Glomerular visceral epithelial cell (primary cell): ENCODE data around the gene CELSR3.

Source experiments
- DNase-seq: peaks from one replicate; pipeline ENCODE4 v3.0.0-alpha.2; 2016; ENCODE audit errors: extremely low spot score

Gene CELSR3

GRCh38 chr3:48662753-48663488 lies at the start of gene CELSR3:
Gene CELSR3, minus strand, starts transcription at chr3:48662886. Its CDS starts 252 bp downstream, at chr3:48662634.
- peak; percentile 85 for DNase-seq

- DNase-seq: no peak
These were observed 49.0 kb upstream of the CELSR3 start for GRCh38 chr3:48711727-48712126.

- peak; percentile 76 for DNase-seq
These were observed 46.4 kb upstream of the CELSR3 start for GRCh38 chr3:48709051-48709461.

GRCh38 chr3:48708481-48708889 lies 45.8 kb upstream of the CELSR3 start:
- no peak for DNase-seq

- no peak for DNase-seq
These were observed 44.5 kb upstream of the CELSR3 start for GRCh38 chr3:48707157-48707556.

GRCh38 chr3:48702320-48702920 lies 39.7 kb upstream of the CELSR3 start:
- DNase-seq: no peak

- no peak for DNase-seq
These were observed 38.2 kb upstream of the CELSR3 start for GRCh38 chr3:48700731-48701405.

- DNase-seq: no peak
These were observed 36.2 kb upstream of the CELSR3 start for GRCh38 chr3:48698891-48699290.

- no peak for DNase-seq
These were observed 35.3 kb upstream of the CELSR3 start for GRCh38 chr3:48697952-48698351.

- DNase-seq: no peak
These were observed 33.9 kb upstream of the CELSR3 start for GRCh38 chr3:48696601-48697000.

- DNase-seq: no peak
These were observed 33.5 kb upstream of the CELSR3 start for GRCh38 chr3:48696156-48696555.

- DNase-seq: peak; percentile 33
These were observed 32.7 kb upstream of the CELSR3 start for GRCh38 chr3:48695393-48695753.

- peak; percentile 67 for DNase-seq
These were observed 32.1 kb upstream of the CELSR3 start for GRCh38 chr3:48694610-48695392.

GRCh38 chr3:48693826-48694225 lies 31.1 kb upstream of the CELSR3 start:
- DNase-seq: no peak

- no peak for DNase-seq
These were observed 29.9 kb upstream of the CELSR3 start for GRCh38 chr3:48692551-48692950.

- no peak for DNase-seq
These were observed 28.3 kb upstream of the CELSR3 start for GRCh38 chr3:48690846-48691458.

GRCh38 chr3:48689384-48689783 lies 26.7 kb upstream of the CELSR3 start:
- DNase-seq: no peak

- DNase-seq: no peak
These were observed 26.0 kb upstream of the CELSR3 start for GRCh38 chr3:48688737-48689075.

GRCh38 chr3:48688032-48688736 lies 25.5 kb upstream of the CELSR3 start:
- no peak for DNase-seq

GRCh38 chr3:48687220-48687678 lies 24.6 kb upstream of the CELSR3 start:
- no peak for DNase-seq

GRCh38 chr3:48686538-48687219 lies 24.0 kb upstream of the CELSR3 start:
- DNase-seq: no peak
